NCI-H2081 (cell line): Measurements from ENCODE around the gene CCDC74A.
A peak's percentile ranks its signal among the peaks of the same experiment; 100 is the strongest.
"Not testable (repeated sequence)": the region's sequence is repeated elsewhere in the genome, so short reads cannot be mapped to it uniquely, and the experiment has no call there.

Experiments
- DNase-seq, 2 experiments: peaks; one replicate each; lab custom pipeline; 2025; lab: John Stamatoyannopoulos, UW

CCDC74A gene

DNA sequence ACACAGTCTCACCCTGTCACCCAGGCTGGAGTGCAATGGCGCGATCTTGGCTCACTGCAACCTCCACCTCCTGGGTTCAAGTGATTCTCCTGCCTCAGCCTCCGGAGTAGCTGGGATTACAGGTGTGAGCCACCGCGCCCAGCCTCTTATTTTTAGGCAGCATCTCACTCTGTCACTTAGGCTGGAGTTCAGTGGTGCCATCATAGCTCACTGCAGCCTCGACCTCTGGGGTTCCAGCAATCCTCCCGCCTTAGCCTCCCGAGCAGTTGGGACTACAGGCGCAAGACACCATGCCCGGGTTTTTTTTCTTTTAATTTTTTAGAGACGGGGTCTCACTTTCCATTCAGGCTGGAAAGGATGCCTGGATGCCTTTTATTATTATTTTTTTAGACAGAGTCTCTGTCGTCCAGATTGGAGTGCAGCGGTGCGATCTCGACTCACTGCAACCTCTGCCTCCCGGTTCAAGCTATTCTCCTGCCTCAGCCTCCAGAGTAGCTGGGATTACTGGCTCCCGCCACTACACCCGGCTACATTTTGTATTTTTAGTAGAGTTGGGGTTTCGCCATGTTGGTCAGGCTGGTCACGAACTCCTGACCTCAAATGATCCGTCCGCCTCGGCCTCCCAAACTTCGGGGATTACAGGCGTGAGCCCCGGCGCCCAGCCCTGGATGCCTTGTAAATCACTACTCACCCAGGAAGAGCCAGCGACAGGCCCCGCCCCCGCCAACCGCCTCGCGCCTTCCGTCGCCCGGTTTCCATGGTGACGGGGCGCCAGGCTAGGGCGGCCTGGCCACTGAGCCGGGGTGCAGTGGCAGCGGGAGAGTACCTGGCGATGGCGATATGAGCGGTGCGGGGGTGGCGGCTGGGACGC, at the start of gene CCDC74A:
Gene CCDC74A, plus strand, starts transcription at position 758 of the 871 bp plus-strand sequence. Its CDS starts 83 bp downstream, at position 841.
- DNase-seq: peak; percentile 56 to 75

GRCh38 chr2:131478074-131478849, 49.4 kb upstream of the CCDC74A start:
- DNase-seq: not testable (repeated sequence)

GRCh38 chr2:131478850-131479461, 48.7 kb upstream of the CCDC74A start:
- DNase-seq: not testable (repeated sequence)

- DNase-seq: not testable (repeated sequence)
Observed at GRCh38 chr2:131480351-131480750, 47.3 kb upstream of the CCDC74A start.

- not testable (repeated sequence) for DNase-seq
Observed at GRCh38 chr2:131482506-131483155, 45.1 kb upstream of the CCDC74A start.

GRCh38 chr2:131483981-131484820, 43.5 kb upstream of the CCDC74A start:
- not testable (repeated sequence) for DNase-seq

GRCh38 chr2:131484906-131485460, 42.7 kb upstream of the CCDC74A start:
- DNase-seq: not testable (repeated sequence)

DNA sequence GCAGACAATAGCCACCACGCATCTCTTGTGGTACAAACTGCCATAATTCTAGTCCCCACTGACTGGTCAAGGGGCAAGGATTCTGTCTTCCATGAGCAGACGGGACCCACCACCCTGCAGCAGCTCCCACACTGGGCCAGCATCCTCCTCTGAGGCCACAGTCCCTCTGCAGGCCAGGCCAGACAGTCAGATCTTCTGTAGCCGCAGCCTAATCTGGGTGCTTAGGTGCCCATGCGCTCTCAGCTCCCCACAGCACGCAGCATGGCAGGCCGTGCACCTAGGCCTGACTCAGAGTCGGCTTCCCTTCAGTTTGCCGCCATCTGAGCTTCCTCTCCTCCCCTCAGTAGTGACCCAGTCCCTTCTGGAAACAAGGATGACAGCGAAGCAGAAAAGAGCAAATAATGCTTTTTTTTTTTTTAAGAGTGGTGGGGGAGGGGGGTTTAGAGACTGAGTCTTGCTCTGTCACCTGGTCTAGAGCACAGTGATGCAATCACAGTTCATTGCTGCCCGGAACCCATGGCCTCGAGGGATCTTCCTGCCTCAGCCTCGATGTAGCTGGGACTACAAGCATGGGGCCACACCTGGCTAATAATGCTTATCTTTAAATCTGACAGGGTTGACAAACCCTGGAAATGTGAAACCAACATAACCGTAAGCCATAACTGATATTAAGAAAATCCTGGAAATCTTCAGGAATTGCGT, 41.3 kb upstream of the CCDC74A start:
- not testable (repeated sequence) for DNase-seq

DNA sequence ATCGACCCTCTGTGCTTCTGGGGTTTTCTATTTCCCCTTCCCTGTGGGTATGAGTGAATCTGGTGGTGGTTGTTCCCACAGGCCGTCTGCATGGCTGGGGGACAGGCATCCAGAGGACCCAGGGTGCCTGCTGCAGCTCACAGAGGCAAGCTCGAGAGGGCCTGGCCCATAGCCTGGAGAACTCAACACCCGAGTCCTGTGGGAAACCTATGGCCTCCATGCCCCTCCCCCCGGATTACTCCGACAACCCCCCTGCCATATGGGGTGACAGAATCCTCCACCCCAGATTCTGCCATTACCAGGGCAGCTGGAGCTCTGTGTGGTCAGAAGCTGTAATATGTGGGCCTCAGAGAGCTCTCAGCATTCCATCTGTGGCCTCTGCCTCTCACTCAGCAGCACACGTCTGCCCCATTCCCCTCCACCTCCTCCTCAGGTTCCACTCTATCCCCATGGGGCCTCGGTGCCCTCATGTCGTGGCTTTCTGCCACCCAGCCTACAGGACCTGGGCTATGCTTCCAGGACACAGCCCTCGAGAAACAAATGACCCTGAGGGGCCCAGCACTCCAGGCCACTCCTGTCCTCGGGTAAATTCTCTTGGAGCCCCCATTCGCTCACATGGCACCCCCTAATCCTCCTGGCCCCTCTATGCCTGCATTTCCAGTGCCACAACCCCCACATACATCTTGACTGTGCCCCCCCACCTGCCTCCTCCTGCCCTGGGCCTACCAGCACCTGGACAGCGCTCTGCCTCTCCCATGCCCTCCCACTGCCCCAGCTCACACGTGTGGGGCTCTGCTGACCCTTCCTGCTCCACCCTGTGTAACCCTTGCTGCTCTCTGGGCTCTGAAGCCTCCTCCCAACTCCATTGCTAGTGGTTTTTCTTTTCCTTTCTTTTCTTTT, 39.1 kb upstream of the CCDC74A start:
- no peak for DNase-seq

DNA sequence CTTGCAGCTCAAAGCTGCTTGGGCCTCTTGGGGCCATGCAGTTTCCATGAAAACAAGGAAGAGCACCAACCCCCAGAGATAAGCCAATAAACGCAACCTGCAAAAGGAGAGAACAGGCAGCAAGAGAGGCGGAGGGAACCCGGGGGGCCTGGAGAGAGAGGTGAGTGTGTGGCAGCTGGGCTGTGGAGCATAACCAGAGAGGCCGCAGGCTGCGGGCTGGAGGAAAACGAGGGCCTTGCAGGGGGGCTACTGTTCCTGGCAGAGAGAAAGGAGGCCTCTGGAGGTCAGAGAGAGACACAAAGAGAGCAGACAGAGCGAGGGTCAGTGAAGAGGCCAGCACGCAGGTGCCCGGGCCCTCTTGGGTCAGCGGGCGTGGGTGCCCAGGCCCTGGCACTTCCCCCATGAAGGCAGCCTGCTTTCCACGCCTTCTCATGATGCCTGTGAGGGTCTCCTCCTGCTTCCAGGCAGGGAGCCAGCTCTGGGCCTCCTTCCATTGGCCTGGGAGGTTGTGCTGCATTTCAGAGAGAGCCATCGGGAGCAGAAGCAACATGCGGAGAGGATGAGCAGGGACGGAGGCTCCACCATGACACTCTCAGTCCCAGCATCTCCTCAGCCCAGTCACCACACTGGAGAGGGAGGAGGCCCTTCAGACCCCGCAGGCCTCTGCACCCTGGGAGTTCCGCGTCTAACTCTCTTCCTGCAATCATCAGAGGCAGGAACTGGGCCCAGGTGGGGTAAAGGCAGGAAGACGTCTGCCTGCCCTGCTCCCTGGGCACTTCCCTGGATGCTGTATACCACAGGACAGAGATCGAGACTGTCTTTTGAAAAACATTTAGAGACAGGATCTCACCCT, 36.8 kb upstream of the CCDC74A start:
- DNase-seq: peak; percentile 16 to 55

- not testable (repeated sequence) for DNase-seq
Observed at GRCh38 chr2:131491469-131491836, 36.2 kb upstream of the CCDC74A start.

- not testable (repeated sequence) for DNase-seq
Observed at GRCh38 chr2:131492015-131492417, 35.7 kb upstream of the CCDC74A start, which contains the start of gene MZT2A. Gene MZT2A, minus strand, starts transcription at chr2:131492397. Its CDS starts 21 bp downstream, at chr2:131492376.

DNA sequence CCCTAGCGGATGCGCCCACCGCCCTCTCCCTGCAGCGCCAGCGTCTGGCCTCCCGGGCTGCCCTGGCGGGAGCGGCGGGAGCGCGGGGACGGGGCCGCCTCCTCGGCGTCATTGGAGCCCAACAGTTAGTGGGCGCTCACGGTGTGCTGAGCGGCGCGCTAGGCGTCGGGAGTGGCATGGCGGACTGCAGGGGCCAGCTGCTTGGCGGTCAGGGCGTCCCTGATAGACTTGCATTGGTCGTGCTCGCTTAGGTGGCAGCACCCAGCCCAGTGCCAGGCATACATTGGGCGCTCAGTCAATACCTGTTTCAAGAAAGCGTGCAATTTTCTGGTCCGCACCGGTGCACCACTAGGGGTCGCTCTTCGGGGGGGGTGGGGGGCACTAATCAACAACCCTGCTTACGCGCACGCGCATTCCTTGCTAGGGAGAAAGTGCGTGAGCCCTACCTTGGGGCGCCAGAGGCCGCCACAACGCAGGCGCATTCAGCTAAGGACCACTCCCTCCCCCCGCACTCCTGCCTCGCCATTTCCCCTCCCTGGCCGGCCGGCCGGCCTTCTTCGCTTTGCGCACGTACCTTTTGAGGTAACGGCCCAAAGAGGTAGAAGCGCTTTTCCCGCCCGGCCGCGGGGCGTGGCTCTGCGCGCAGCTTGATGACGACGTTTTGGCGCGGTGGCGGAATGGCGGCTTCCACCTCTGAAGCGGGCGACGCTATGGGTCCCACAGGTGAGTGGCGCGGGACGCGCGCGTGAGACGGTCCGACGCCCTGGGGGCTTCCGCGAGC, 35.1 kb upstream of the CCDC74A start:
- peak; percentile 95 to 97 for DNase-seq

- DNase-seq: no peak
Observed at GRCh38 chr2:131493199-131493968, 34.3 kb upstream of the CCDC74A start.

DNA sequence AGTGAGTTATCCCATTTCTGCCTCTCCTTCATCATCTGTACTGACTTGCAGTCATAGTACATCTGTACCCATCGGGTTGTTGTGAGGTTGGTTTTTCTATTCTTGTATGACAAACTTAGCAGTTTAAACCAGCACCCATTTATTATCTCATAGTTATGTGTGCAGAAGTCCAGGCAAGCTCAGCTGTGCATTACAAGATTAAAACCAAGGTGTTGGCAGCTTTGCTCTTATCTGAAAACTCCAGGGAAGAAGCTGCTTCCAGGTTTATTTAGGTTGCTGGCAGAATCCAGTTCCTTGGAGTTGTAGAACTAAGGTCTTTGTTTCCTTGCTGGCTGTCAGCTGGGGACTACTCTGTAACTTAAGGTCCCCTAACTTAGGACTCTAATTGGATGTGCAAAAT, 32.2 kb upstream of the CCDC74A start:
- DNase-seq: not testable (repeated sequence)

DNA sequence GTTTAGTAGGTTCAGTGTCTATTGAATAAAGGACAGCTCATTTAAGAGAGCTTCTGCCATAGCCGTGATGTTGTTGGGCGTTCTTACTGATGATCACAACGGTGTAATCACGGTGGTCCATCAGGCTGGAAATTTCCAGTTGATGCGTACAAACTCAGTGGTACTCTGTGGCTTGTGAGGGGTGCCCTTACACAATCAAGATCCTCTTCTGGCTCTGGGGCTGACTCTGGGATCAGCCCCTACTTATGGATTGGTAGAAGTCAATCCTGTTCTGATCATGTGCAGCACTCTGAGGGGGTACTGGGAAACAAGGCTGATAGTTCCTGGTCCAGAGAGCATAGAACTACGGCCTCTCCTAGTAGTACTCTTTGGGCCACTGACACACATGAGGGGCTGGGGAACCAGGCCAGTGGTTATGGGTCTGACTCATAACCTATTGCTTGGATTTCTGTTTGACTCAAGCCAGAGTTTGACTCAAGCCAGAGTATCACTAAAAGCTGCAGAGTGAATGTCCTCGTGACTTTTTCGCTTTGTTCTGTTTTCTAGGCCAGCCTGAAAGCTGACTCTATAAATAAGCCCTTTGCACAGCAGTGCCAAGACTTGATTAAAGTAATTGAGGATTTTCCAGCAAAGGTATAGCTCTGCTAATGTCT, 29.2 kb upstream of the CCDC74A start:
- DNase-seq: not testable (repeated sequence)
